MV-4-11 (cell line): ENCODE results near the gene CHAT.

Experiments
- DNase-seq: peaks from one replicate; lab custom pipeline; 2025; lab: John Stamatoyannopoulos, UW

Gene CHAT

DNA sequence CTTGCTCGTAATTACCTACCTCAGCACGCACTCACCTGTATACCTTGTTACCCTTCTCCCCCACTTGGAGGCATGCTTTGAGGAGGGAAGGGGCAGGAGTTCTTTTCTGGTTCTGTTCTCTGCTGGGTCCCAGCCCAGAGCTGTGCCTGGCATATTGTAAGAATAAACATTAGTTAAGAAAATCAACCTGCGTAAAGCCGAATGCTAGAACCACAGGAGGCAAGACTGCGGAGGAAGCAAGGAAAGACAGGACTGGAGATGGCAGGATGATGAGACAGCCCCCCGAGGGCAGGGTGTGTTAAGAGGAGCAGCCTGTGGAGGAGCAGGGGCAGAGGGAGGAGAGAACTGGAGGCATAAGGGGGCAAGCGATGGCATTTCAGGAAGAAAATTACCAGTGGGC lies 75.1 kb downstream of the CHAT start:
- no peak for DNase-seq

DNA sequence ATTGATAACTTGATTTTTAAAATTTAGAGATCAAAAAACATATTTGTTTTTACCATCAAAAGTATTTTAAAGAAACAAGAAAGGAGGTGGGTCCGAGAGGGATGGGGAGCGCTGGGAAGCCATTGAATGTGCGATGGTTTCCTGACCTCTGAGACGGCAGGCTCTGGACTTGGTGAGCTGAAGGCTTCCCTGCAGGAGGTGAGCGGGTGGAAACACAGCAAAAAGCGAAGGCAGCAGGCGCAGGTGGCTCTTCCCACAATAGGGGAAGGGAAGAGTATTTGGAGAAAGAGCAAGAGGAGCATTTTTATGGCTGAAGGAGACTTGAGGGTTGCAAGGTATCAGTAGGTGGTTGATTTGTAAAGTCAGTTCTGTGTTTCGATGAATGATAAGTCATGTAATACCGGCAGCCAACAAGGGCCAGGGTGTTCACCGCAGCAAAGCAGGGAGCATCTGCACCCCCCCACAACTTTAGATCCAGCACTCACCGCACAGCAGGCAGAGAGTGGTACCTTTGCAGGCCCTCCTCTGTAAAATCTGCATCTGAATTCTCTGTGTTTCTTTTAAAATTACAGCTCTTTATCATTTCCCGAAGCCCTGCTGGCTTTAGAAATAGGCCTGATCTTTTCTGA lies 76.2 kb downstream of the CHAT start:
- no peak for DNase-seq

DNA sequence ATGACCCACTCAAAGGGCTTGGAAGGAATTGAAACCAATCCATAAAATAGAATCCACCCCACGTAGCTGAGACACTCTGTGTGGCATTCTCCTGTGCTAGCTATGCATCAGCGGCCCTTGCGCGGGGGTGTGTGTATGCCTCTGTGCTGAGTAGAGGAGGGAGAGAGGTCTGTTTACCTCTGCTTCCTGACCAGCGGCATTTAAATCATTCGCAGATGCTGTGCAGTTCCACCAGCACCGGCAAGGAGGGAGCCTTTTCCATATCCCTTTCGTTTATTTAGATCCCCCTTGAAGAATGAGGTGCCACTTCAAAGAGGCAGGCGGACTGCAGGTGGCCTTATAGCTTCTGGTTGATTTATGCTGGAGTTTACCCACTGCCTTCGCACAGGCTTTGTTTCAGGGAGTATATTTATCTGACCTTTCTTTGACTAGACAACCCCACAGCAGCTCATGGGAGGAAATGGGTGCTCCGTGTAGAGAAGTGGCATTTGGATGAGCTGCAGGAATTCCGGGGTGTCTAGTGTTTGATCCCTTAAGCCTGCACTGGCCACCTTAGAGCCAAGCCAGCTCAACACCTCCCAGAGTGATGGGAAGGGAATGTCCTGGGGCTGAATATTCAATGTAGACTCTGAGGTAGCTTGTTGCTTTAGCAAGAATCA lies 77.0 kb downstream of the CHAT start:
- DNase-seq: no peak

- no peak for DNase-seq
Measured at GRCh38 chr10:49691588-49691987, 77.8 kb downstream of the CHAT start.

DNA sequence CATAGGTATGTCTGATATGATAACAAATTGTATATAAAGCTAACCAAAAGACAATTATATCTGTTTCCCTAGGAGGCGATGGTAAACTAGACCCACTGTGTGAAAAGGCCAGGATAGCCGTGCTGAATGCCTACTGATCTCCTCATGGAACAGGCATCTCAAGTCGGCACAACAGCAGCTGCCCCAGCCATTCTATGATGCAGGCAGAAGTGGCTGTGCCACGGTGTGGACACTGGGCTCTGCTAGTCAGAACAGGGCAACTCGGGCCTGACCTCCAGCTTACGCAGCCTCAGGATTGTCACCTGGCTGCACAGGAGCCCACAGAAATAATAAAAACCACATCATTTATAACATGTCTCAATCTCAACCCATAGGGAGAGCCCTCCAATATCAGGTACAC lies 80.6 kb downstream of the CHAT start:
- no peak for DNase-seq

- no peak for DNase-seq
Measured at GRCh38 chr10:49696311-49696710, 82.5 kb downstream of the CHAT start.

- DNase-seq: no peak
Measured at GRCh38 chr10:49698679-49699078, 84.8 kb downstream of the CHAT start.

GRCh38 chr10:49700211-49700610 lies 86.4 kb downstream of the CHAT start:
- DNase-seq: no peak

GRCh38 chr10:49700997-49701396 lies 87.2 kb downstream of the CHAT start:
- no peak for DNase-seq

- DNase-seq: no peak
Measured at GRCh38 chr10:49707585-49707984, 93.7 kb downstream of the CHAT start.

GRCh38 chr10:49709934-49710333 lies 96.1 kb downstream of the CHAT start:
- DNase-seq: no peak

DNA sequence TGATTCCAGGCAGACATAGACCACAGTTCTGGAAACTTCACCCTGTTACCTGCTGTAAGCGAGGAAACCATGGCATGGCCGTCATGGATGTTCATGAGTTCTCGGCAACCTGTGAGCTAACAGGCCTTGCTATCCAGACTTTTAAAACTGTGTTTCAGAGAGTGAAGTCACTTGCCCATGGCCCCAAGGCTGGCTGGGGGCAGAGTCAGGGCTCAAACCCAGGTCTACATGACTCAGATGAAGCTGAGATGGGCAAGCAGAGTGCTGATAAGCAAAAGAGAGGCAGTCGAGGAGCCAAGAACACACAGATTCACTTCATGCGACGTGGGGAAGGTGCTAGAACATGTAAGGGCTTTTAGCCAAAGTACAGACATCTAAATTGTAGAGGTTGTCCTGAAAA lies 97.1 kb downstream of the CHAT start:
- no peak for DNase-seq

DNA sequence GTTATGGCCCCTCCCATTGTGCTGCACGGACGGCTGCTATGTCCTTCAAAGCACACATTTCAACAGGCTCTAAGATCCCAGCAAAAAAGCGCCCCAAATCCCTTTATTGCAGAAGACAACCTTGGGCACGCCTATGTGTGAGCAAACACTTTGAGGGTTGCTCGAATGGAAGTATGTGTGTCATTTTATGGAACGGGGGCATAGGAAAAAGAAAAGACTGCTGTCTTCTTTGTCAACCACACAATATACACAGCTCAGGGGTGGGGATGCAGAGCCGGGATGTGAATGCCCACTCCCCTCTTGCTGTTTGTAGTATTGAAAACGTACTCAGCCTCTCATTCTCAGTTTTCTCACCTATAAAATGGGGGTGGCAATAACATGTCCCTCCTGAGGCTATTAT lies 97.6 kb downstream of the CHAT start:
- no peak for DNase-seq

GRCh38 chr10:49713266-49713665 lies 99.4 kb downstream of the CHAT start:
- no peak for DNase-seq
